CD4-positive, alpha-beta memory T cell (primary cell): ENCODE results near the gene KCNQ2. TPM values are rescaled to one million over a fixed set of nuclear protein-coding genes. Genes with fewer than 3 reads are reported as not detected.

Experiments used
- CTCF ChIA-PET: fragments of 350-600 bp; sonication (Branson Sonifier 250); formaldehyde crosslinking; loops from one replicate; lab custom pipeline; 2021; ENCODE audit warnings: inconsistent platforms; ENCODE audit not compliant: partially characterized antibody; lab: Charles Lee
- POLR2A ChIA-PET: fragments of 350-600 bp; sonication (Branson Sonifier 250); formaldehyde crosslinking; loops from one replicate; lab custom pipeline; 2021; ENCODE audit not compliant: partially characterized antibody; lab: Charles Lee
- DNase-seq, 5 donors: peaks; one replicate each; pipeline versions ENCODE4 v3.0.0 to v3.0.0-alpha.2; 2020 to 2022; ENCODE audit warnings: mixed read lengths in 1 of 5
- H3K27ac ChIP-seq: one replicate; pipeline ENCODE4 v1.7.0; 2013; ENCODE audit warnings: low read depth, low read length
- H3K27me3 ChIP-seq: 2 replicates; pipeline ENCODE4 v1.7.0; 2013; ENCODE audit warnings: mild to moderate bottlenecking, low read length, moderate library complexity; ENCODE audit not compliant: insufficient read depth
- H3K36me3 ChIP-seq: 2 replicates; pipeline ENCODE4 v1.7.0; 2013; ENCODE audit warnings: mild to moderate bottlenecking, low read length, moderate library complexity; ENCODE audit not compliant: insufficient read depth
- H3K4me1 ChIP-seq: 2 replicates; pipeline ENCODE4 v1.7.0; 2013; ENCODE audit warnings: mild to moderate bottlenecking, low read length, moderate library complexity; ENCODE audit not compliant: insufficient read depth
- H3K4me3 ChIP-seq, 2 donors: one replicate each; pipeline ENCODE4 v1.7.0; 2013; ENCODE audit warnings: low read length in 2 of 2, mild to moderate bottlenecking in 1 of 2
- H3K9me3 ChIP-seq, 2 donors: one replicate each; pipeline ENCODE4 v1.7.0; 2013; ENCODE audit warnings: low read length in 2 of 2, control low read depth in 1 of 2; ENCODE audit not compliant: control insufficient read depth in 1 of 2
- H3K27ac Mint-ChIP-seq, 7 donors: one replicate each; pipeline ENCODE4 v1.8.0; 2020 to 2021; ENCODE audit warnings: mixed read lengths in 7 of 7, mild to moderate bottlenecking in 6 of 7, inconsistent platforms in 3 of 7, moderate library complexity in 3 of 7
- H3K27me3 Mint-ChIP-seq, 2 donors: one replicate each; pipeline ENCODE4 v1.8.0; 2020 to 2021; ENCODE audit warnings: mixed read lengths in 2 of 2
- H3K36me3 Mint-ChIP-seq, 2 donors: one replicate each; pipeline ENCODE4 v1.8.0; 2020 to 2021; ENCODE audit warnings: mixed read lengths in 2 of 2, inconsistent platforms in 1 of 2, mild to moderate bottlenecking in 1 of 2
- H3K4me1 Mint-ChIP-seq, 4 donors: one replicate each; pipeline ENCODE4 v1.8.0; 2020 to 2021; ENCODE audit warnings: mixed read lengths in 4 of 4, mild to moderate bottlenecking in 1 of 4
- H3K4me3 Mint-ChIP-seq, 8 donors: one replicate each; pipeline ENCODE4 v1.8.0; 2020 to 2021; ENCODE audit warnings: mixed read lengths in 8 of 8, mild to moderate bottlenecking in 7 of 8, moderate library complexity in 6 of 8, inconsistent platforms in 3 of 8
- H3K9me3 Mint-ChIP-seq, 8 donors: one replicate each; pipeline ENCODE4 v1.8.0; 2020 to 2021; ENCODE audit warnings: mixed read lengths in 8 of 8, mild to moderate bottlenecking in 5 of 8, inconsistent platforms in 3 of 8, moderate library complexity in 1 of 8
- intact Hi-C: fragments of 100-400 bp; cut with micrococcal nuclease; formaldehyde crosslinking; loops from one replicate; pipeline ENCODE4 v1.15.1; 2023
- polyA plus RNA-seq, 2 donors: library from polyadenylated mRNA; unstranded; fragments of 300-500 nt; fragmentation: Illumina TruSeq; gene quantifications; one replicate each; pipeline ENCODE4 v1.2.3, GENCODE V29; 2021
- total RNA-seq, 2 experiments: library from RNA; stranded (reverse); gene quantifications; one replicate each; pipeline ENCODE4 v1.2.3, GENCODE V29; 2021

KCNQ2 gene
- total and polyA plus RNA-seq, 4 experiments from 2014 or later = not detected

GRCh38 chr20:63432577-63433325, 39.7 kb downstream of the KCNQ2 start:
- no peak for DNase-seq
- no peaks in the 10 kb centered on the region for H3K9me3 ChIP-seq
- Mint-ChIP-seq H3K27ac (peak overlapping the region in 1 of 7 donors; percentile 75), H3K4me1 (peaks cover 5 to 11% (median 9%) of the 10 kb centered on the region in 4 donors), H3K9me3 (no peaks in the 10 kb centered on the region), H3K27me3 (peaks cover 0 to 11% of the 10 kb centered on the region in 2 donors), H3K4me3 (no peak overlapping the region), H3K36me3 (no peaks in the 10 kb centered on the region)
- ChIA-PET POLR2A (no interaction called here), CTCF (no interaction called here)
- H3K27ac ChIP-seq = no peak overlapping the region
- H3K27me3 ChIP-seq = no peaks in the 10 kb centered on the region
- no peaks in the 10 kb centered on the region for H3K36me3 ChIP-seq
- intact Hi-C loops = no loop called here
- peaks cover 7% of the 10 kb centered on the region for H3K4me1 ChIP-seq
- no peak overlapping the region for H3K4me3 ChIP-seq

- no peaks in the 10 kb centered on the region for H3K9me3 ChIP-seq
- ChIA-PET CTCF (no interaction called here), POLR2A (no interaction called here)
- H3K27me3 ChIP-seq = no peaks in the 10 kb centered on the region
- no peak overlapping the region for H3K4me3 Mint-ChIP-seq
- no peak overlapping the region for H3K27ac Mint-ChIP-seq
- no peaks in the 10 kb centered on the region for H3K36me3 ChIP-seq
- no peak for DNase-seq
- peaks cover 5 to 11% (median 9%) of the 10 kb centered on the region in 4 donors for H3K4me1 Mint-ChIP-seq
- H3K36me3 Mint-ChIP-seq = no peaks in the 10 kb centered on the region
- no peaks in the 10 kb centered on the region for H3K9me3 Mint-ChIP-seq
- intact Hi-C loops = no loop called here
- peaks cover 0 to 8% of the 10 kb centered on the region in 2 donors for H3K27me3 Mint-ChIP-seq
- H3K4me1 ChIP-seq = peaks cover 7% of the 10 kb centered on the region
- H3K4me3 ChIP-seq = no peak overlapping the region
- no peak overlapping the region for H3K27ac ChIP-seq
These were observed 40.5 kb downstream of the KCNQ2 start for GRCh38 chr20:63431944-63432343.

- Mint-ChIP-seq H3K4me1 (peaks cover 5 to 11% (median 9%) of the 10 kb centered on the region in 4 donors), H3K27me3 (peaks cover 0 to 8% of the 10 kb centered on the region in 2 donors), H3K27ac (no peak overlapping the region)
These were observed 41.6 kb downstream of the KCNQ2 start for GRCh38 chr20:63430891-63431290.

GRCh38 chr20:63429992-63430391, 42.5 kb downstream of the KCNQ2 start:
- ChIA-PET POLR2A (no interaction called here), CTCF (no interaction called here)
- Mint-ChIP-seq H3K4me1 (peaks cover 5 to 9% (median 8%) of the 10 kb centered on the region in 4 donors), H3K4me3 (no peak overlapping the region), H3K27ac (no peak overlapping the region), H3K27me3 (peaks cover 0 to 6% of the 10 kb centered on the region in 2 donors), H3K9me3 (no peaks in the 10 kb centered on the region), H3K36me3 (no peaks in the 10 kb centered on the region)
- Histone ChIP-seq H3K27me3 (no peaks in the 10 kb centered on the region), H3K36me3 (no peaks in the 10 kb centered on the region), H3K4me1 (peaks cover 7% of the 10 kb centered on the region), H3K9me3 (no peaks in the 10 kb centered on the region), H3K27ac (no peak overlapping the region), H3K4me3 (no peak overlapping the region)
- no peak for DNase-seq
- intact Hi-C loops = no loop called here

More at GRCh38 chr20:63430891-63431290, 41.6 kb downstream of the KCNQ2 start:
- intact Hi-C loops = no loop called here
- no peak overlapping the region for H3K4me3 Mint-ChIP-seq
- no peaks in the 10 kb centered on the region for H3K36me3 Mint-ChIP-seq
- CTCF ChIA-PET = no interaction called here
- Histone ChIP-seq H3K27ac (no peak overlapping the region), H3K4me1 (peaks cover 7% of the 10 kb centered on the region), H3K36me3 (no peaks in the 10 kb centered on the region), H3K27me3 (no peaks in the 10 kb centered on the region), H3K9me3 (no peaks in the 10 kb centered on the region), H3K4me3 (no peak overlapping the region)
- no peak for DNase-seq
- H3K9me3 Mint-ChIP-seq = no peaks in the 10 kb centered on the region
- POLR2A ChIA-PET = no interaction called here

- Histone ChIP-seq H3K4me3 (no peak overlapping the region), H3K36me3 (no peaks in the 10 kb centered on the region), H3K4me1 (no peaks in the 10 kb centered on the region), H3K27me3 (no peaks in the 10 kb centered on the region), H3K9me3 (no peaks in the 10 kb centered on the region), H3K27ac (no peak overlapping the region)
- Mint-ChIP-seq H3K4me3 (no peak overlapping the region), H3K36me3 (no peaks in the 10 kb centered on the region), H3K27me3 (peaks cover 0 to 3% of the 10 kb centered on the region in 2 donors), H3K27ac (no peak overlapping the region), H3K9me3 (no peaks in the 10 kb centered on the region), H3K4me1 (peaks cover 0 to 2% (median 0%) of the 10 kb centered on the region in 4 donors)
- intact Hi-C loops = no loop called here
- no peak for DNase-seq
- ChIA-PET POLR2A (no interaction called here), CTCF (interaction anchor here (1.0 to 1.4 kb wide), 2 partner anchors 13 to 357 kb away, joined by 3 read pairs; no protein-coding TSS in a partner anchor)
These were observed 43.4 kb downstream of the KCNQ2 start for GRCh38 chr20:63428906-63429575.

GRCh38 chr20:63427724-63428330, 44.6 kb downstream of the KCNQ2 start:
- no peak for DNase-seq
- intact Hi-C loops = no loop called here

GRCh38 chr20:63427206-63427605, 45.2 kb downstream of the KCNQ2 start:
- CTCF ChIA-PET = no interaction called here
- H3K9me3 Mint-ChIP-seq = no peaks in the 10 kb centered on the region
- POLR2A ChIA-PET = no interaction called here

More at GRCh38 chr20:63427724-63428330, 44.6 kb downstream of the KCNQ2 start:
- Mint-ChIP-seq H3K36me3 (no peaks in the 10 kb centered on the region), H3K27ac (no peak overlapping the region), H3K4me3 (no peak overlapping the region), H3K27me3 (peaks cover 0 to 3% of the 10 kb centered on the region in 2 donors), H3K9me3 (no peaks in the 10 kb centered on the region), H3K4me1 (peaks cover 0 to 2% (median 0%) of the 10 kb centered on the region in 4 donors)
- no peak overlapping the region for H3K4me3 ChIP-seq
- ChIA-PET CTCF (interaction anchor here (1.4 kb wide), 1 partner anchor 358 kb away, joined by 3 read pairs; no protein-coding TSS in a partner anchor), POLR2A (no interaction called here)
- H3K4me1 ChIP-seq = no peaks in the 10 kb centered on the region
- no peak overlapping the region for H3K27ac ChIP-seq
- H3K27me3 ChIP-seq = no peaks in the 10 kb centered on the region
- H3K36me3 ChIP-seq = no peaks in the 10 kb centered on the region
- no peaks in the 10 kb centered on the region for H3K9me3 ChIP-seq

More at GRCh38 chr20:63427206-63427605, 45.2 kb downstream of the KCNQ2 start:
- Mint-ChIP-seq H3K4me3 (no peak overlapping the region), H3K4me1 (peaks cover 0 to 2% (median 0%) of the 10 kb centered on the region in 4 donors), H3K27me3 (peaks cover 0 to 3% of the 10 kb centered on the region in 2 donors), H3K27ac (no peak overlapping the region), H3K36me3 (no peaks in the 10 kb centered on the region)
- Histone ChIP-seq H3K27me3 (no peaks in the 10 kb centered on the region), H3K4me1 (no peaks in the 10 kb centered on the region), H3K9me3 (no peaks in the 10 kb centered on the region), H3K36me3 (no peaks in the 10 kb centered on the region), H3K4me3 (no peak overlapping the region), H3K27ac (no peak overlapping the region)
- DNase-seq = no peak
- intact Hi-C loops = no loop called here
